ENCODE data around the gene RANGAP1. TPM values are rescaled to one million over a fixed set of nuclear protein-coding genes. Genes with fewer than 3 reads are reported as not detected.

The RANGAP1 gene
- total RNA-seq, 1 donor from 2014 or later: 78.0 TPM

GRCh38 chr22:41226723-41227655 lies 59.0 kb downstream of the RANGAP1 start:
- Mint-ChIP-seq H3K9me3 (ENCODE audit: low read depth) (no peaks in the 10 kb centered on the region), H3K27me3 (no peaks in the 10 kb centered on the region), H3K4me1 (ENCODE audit: low read depth) (no peaks in the 10 kb centered on the region), H3K36me3 (ENCODE audit: insufficient read depth) (peaks cover 4% of the 10 kb centered on the region), H3K4me3 (ENCODE audit: low read depth) (no peak overlapping the region), H3K27ac (no peak overlapping the region)
- no peak for TF ChIP-seq CTCF (IDR thresholded peaks at IDR 0.05; ENCODE audit: unreplicated experiment)
- DNase-seq (ENCODE audit: low spot score, unreplicated experiment): no peak

GRCh38 chr22:41223535-41223934 lies 62.5 kb downstream of the RANGAP1 start:
- no peaks in the 10 kb centered on the region for H3K9me3 Mint-ChIP-seq (ENCODE audit: low read depth)

GRCh38 chr22:41222846-41223507 lies 63.0 kb downstream of the RANGAP1 start:
- Mint-ChIP-seq H3K27ac (no peak overlapping the region), H3K27me3 (no peaks in the 10 kb centered on the region), H3K9me3 (ENCODE audit: low read depth) (no peaks in the 10 kb centered on the region), H3K4me3 (ENCODE audit: low read depth) (no peak overlapping the region), H3K4me1 (ENCODE audit: low read depth) (no peaks in the 10 kb centered on the region), H3K36me3 (ENCODE audit: insufficient read depth) (peaks cover 7% of the 10 kb centered on the region)
- no peak for TF ChIP-seq CTCF (IDR thresholded peaks at IDR 0.05; ENCODE audit: unreplicated experiment)
- no peak for DNase-seq (ENCODE audit: low spot score, unreplicated experiment)

More at GRCh38 chr22:41223535-41223934, 62.5 kb downstream of the RANGAP1 start:
- no peaks in the 10 kb centered on the region for H3K27me3 Mint-ChIP-seq
- no peak for TF ChIP-seq CTCF (IDR thresholded peaks at IDR 0.05; ENCODE audit: unreplicated experiment)
- DNase-seq (ENCODE audit: low spot score, unreplicated experiment): no peak
- no peaks in the 10 kb centered on the region for H3K4me1 Mint-ChIP-seq (ENCODE audit: low read depth)
- H3K4me3 Mint-ChIP-seq (ENCODE audit: low read depth): no peak overlapping the region
- H3K36me3 Mint-ChIP-seq (ENCODE audit: insufficient read depth): peaks cover 7% of the 10 kb centered on the region
- no peak overlapping the region for H3K27ac Mint-ChIP-seq

GRCh38 chr22:41217553-41218157 lies 68.3 kb downstream of the RANGAP1 start:
- TF ChIP-seq CTCF (IDR thresholded peaks at IDR 0.05; ENCODE audit: unreplicated experiment): no peak
- Mint-ChIP-seq H3K9me3 (ENCODE audit: low read depth) (no peaks in the 10 kb centered on the region), H3K4me3 (ENCODE audit: low read depth) (no peak overlapping the region), H3K4me1 (ENCODE audit: low read depth) (no peaks in the 10 kb centered on the region), H3K27ac (no peak overlapping the region), H3K36me3 (ENCODE audit: insufficient read depth) (peaks cover 36% of the 10 kb centered on the region), H3K27me3 (no peaks in the 10 kb centered on the region)
- no peak for DNase-seq (ENCODE audit: low spot score, unreplicated experiment)

- Mint-ChIP-seq H3K4me3 (ENCODE audit: low read depth) (no peak overlapping the region), H3K27ac (no peak overlapping the region), H3K27me3 (no peaks in the 10 kb centered on the region), H3K9me3 (ENCODE audit: low read depth) (no peaks in the 10 kb centered on the region), H3K36me3 (ENCODE audit: insufficient read depth) (peaks cover 37% of the 10 kb centered on the region), H3K4me1 (ENCODE audit: low read depth) (no peaks in the 10 kb centered on the region)
- no peak for TF ChIP-seq CTCF (IDR thresholded peaks at IDR 0.05; ENCODE audit: unreplicated experiment)
- DNase-seq (ENCODE audit: low spot score, unreplicated experiment): no peak
Measured at GRCh38 chr22:41216984-41217383, 69.0 kb downstream of the RANGAP1 start.
